Duodenal mucosa (tissue), 2 donors: Measurements from ENCODE around the gene CXCL17.
A peak's percentile ranks its signal among the peaks of the same experiment; 100 is the strongest.

Experiments
- H3K27ac ChIP-seq: one replicate; pipeline ENCODE4 v1.7.0; 2013; ENCODE audit warnings: low read depth, low read length
- H3K27me3 ChIP-seq, 2 donors: one replicate each; pipeline ENCODE4 v1.7.0; 2013; ENCODE audit warnings: low read length in 2 of 2, control low read depth in 1 of 2; ENCODE audit not compliant: insufficient read depth in 2 of 2, control insufficient read depth in 1 of 2
- H3K36me3 ChIP-seq, 2 donors: one replicate each; pipeline ENCODE4 v1.7.0; 2013; ENCODE audit warnings: low read length in 2 of 2, control low read depth in 1 of 2; ENCODE audit not compliant: insufficient read depth in 2 of 2, control insufficient read depth in 1 of 2
- H3K4me1 ChIP-seq, 2 donors: one replicate each; pipeline ENCODE4 v1.7.0; 2013; ENCODE audit warnings: low read length in 2 of 2, control low read depth in 1 of 2; ENCODE audit not compliant: insufficient read depth in 2 of 2, control insufficient read depth in 1 of 2
- H3K4me3 ChIP-seq, 2 donors: one replicate each; pipeline ENCODE4 v1.7.0; 2013; ENCODE audit warnings: low read length in 2 of 2, low read depth in 1 of 2
- H3K9ac ChIP-seq, 2 donors: one replicate each; pipeline ENCODE4 v1.7.0; 2013; ENCODE audit warnings: low read length in 2 of 2, low read depth in 1 of 2
- H3K9me3 ChIP-seq, 2 donors: one replicate each; pipeline ENCODE4 v1.7.0; 2013; ENCODE audit warnings: low read length in 2 of 2, control low read depth in 1 of 2; ENCODE audit not compliant: control insufficient read depth in 1 of 2

Gene CXCL17

GRCh38 chr19:42402376-42403116 lies 40.2 kb downstream of the CXCL17 start:
- H3K4me3 ChIP-seq: peak overlapping the region; percentile 56 to 68
- H3K27ac ChIP-seq: no peak overlapping the region
- H3K9me3 ChIP-seq: no peaks in the 10 kb centered on the region

GRCh38 chr19:42401365-42402303 lies 41.1 kb downstream of the CXCL17 start:
- peak overlapping the region; percentile 56 to 68 for H3K4me3 ChIP-seq
- H3K9me3 ChIP-seq: no peaks in the 10 kb centered on the region
- H3K4me1 ChIP-seq: peaks cover 8 to 16% of the 10 kb centered on the region in 2 donors
- H3K27me3 ChIP-seq: no peaks in the 10 kb centered on the region
- H3K36me3 ChIP-seq: peaks cover 0 to 1% of the 10 kb centered on the region in 2 donors
- peak overlapping the region; percentile 33 to 54 for H3K9ac ChIP-seq
- no peak overlapping the region for H3K27ac ChIP-seq

More at GRCh38 chr19:42402376-42403116, 40.2 kb downstream of the CXCL17 start:
- Histone ChIP-seq H3K27me3 (no peaks in the 10 kb centered on the region), H3K9ac (no peak overlapping the region), H3K4me1 (peaks cover 4 to 10% of the 10 kb centered on the region in 2 donors), H3K36me3 (peaks cover 0 to 7% of the 10 kb centered on the region in 2 donors)

GRCh38 chr19:42400404-42400803 lies 42.3 kb downstream of the CXCL17 start:
- H3K4me1 ChIP-seq: peaks cover 8 to 21% of the 10 kb centered on the region in 2 donors
- H3K27me3 ChIP-seq: no peaks in the 10 kb centered on the region
- no peak overlapping the region for H3K4me3 ChIP-seq
- H3K9me3 ChIP-seq: no peaks in the 10 kb centered on the region
- H3K27ac ChIP-seq: no peak overlapping the region
- no peak overlapping the region for H3K9ac ChIP-seq
- no peaks in the 10 kb centered on the region for H3K36me3 ChIP-seq

- peak overlapping the region; percentile 86 to 90 for H3K9ac ChIP-seq
- H3K4me1 ChIP-seq: peaks cover 8 to 21% of the 10 kb centered on the region in 2 donors
- no peaks in the 10 kb centered on the region for H3K36me3 ChIP-seq
- no peaks in the 10 kb centered on the region for H3K9me3 ChIP-seq
- no peak overlapping the region for H3K27ac ChIP-seq
- no peaks in the 10 kb centered on the region for H3K27me3 ChIP-seq
- H3K4me3 ChIP-seq: peak overlapping the region; percentile 79 to 92
These were observed 45.2 kb downstream of the CXCL17 start for GRCh38 chr19:42397263-42398166.

- peak overlapping the region; percentile 79 to 92 for H3K4me3 ChIP-seq
- peak overlapping the region; percentile 86 to 90 for H3K9ac ChIP-seq
- peak overlapping the region; percentile 82 for H3K27ac ChIP-seq
- H3K9me3 ChIP-seq: no peaks in the 10 kb centered on the region
- H3K36me3 ChIP-seq: no peaks in the 10 kb centered on the region
- H3K27me3 ChIP-seq: no peaks in the 10 kb centered on the region
- H3K4me1 ChIP-seq: peaks cover 8 to 21% of the 10 kb centered on the region in 2 donors
These were observed 46.1 kb downstream of the CXCL17 start for GRCh38 chr19:42396381-42397262.

- H3K4me1 ChIP-seq: peaks cover 8 to 17% of the 10 kb centered on the region in 2 donors
- H3K36me3 ChIP-seq: no peaks in the 10 kb centered on the region
- H3K4me3 ChIP-seq: no peak overlapping the region
- H3K27ac ChIP-seq: no peak overlapping the region
- H3K9me3 ChIP-seq: no peaks in the 10 kb centered on the region
- peaks cover 4 to 5% of the 10 kb centered on the region in 2 donors for H3K27me3 ChIP-seq
- no peak overlapping the region for H3K9ac ChIP-seq
These were observed 48.0 kb downstream of the CXCL17 start for GRCh38 chr19:42394751-42395150.

GRCh38 chr19:42392165-42392564 lies 50.6 kb downstream of the CXCL17 start:
- H3K9me3 ChIP-seq: no peaks in the 10 kb centered on the region
- H3K9ac ChIP-seq: no peak overlapping the region
- H3K4me1 ChIP-seq: peaks cover 0 to 9% of the 10 kb centered on the region in 2 donors
- H3K27ac ChIP-seq: no peak overlapping the region
- no peak overlapping the region for H3K4me3 ChIP-seq
- H3K27me3 ChIP-seq: peaks cover 9 to 11% of the 10 kb centered on the region in 2 donors
- no peaks in the 10 kb centered on the region for H3K36me3 ChIP-seq

- no peaks in the 10 kb centered on the region for H3K36me3 ChIP-seq
- no peak within 1 kb of the TSS for H3K9ac ChIP-seq
- H3K27me3 ChIP-seq: peaks cover 9 to 11% of the 10 kb centered on the region in 2 donors
- H3K27ac ChIP-seq: no peak within 1 kb of the TSS
- H3K4me1 ChIP-seq: peaks cover 5 to 7% of the 10 kb centered on the region in 2 donors
- H3K4me3 ChIP-seq: no peak within 1 kb of the TSS
- no peaks in the 10 kb centered on the region for H3K9me3 ChIP-seq
These were observed 52.8 kb downstream of the CXCL17 start, which contains the start of gene CNFN for GRCh38 chr19:42389899-42390298. Gene CNFN, minus strand, starts transcription at chr19:42390297. Its CDS starts 1,260 bp downstream, at chr19:42389037.
